Stimulated activated naive CD8-positive, alpha-beta T cell treated with anti-CD3 and anti-CD28 coated beads, Interleukin-15, Interleukin-2, amounts not matched to agents 100 ng/mL and 50 ng/mL, for 24 hours (primary cell): ENCODE measurements around the gene FBXO15.

Experiments used
- H3K27ac Mint-ChIP-seq: one replicate; pipeline ENCODE4 v1.8.0; 2021; ENCODE audit warnings: mild to moderate bottlenecking, mixed read lengths
- H3K27me3 Mint-ChIP-seq: one replicate; pipeline ENCODE4 v1.8.0; 2021; ENCODE audit warnings: mixed read lengths
- H3K36me3 Mint-ChIP-seq: one replicate; pipeline ENCODE4 v1.8.0; 2021; ENCODE audit warnings: low read depth, mixed read lengths
- H3K4me1 Mint-ChIP-seq: one replicate; pipeline ENCODE4 v1.8.0; 2021; ENCODE audit warnings: low read depth, mixed read lengths
- H3K4me3 Mint-ChIP-seq: one replicate; pipeline ENCODE4 v1.8.0; 2021; ENCODE audit warnings: mild to moderate bottlenecking, mixed read lengths
- H3K9me3 Mint-ChIP-seq: one replicate; pipeline ENCODE4 v1.8.0; 2021; ENCODE audit warnings: mixed read lengths

The FBXO15 gene

GRCh38 chr18:74069178-74070050, 78.2 kb downstream of the FBXO15 start:
- Mint-ChIP-seq H3K27me3 (no peaks in the 10 kb centered on the region), H3K27ac (no peak overlapping the region), H3K9me3 (no peaks in the 10 kb centered on the region), H3K36me3 (no peaks in the 10 kb centered on the region), H3K4me1 (peaks cover 25% of the 10 kb centered on the region), H3K4me3 (no peak overlapping the region)

GRCh38 chr18:74068296-74068695, 79.3 kb downstream of the FBXO15 start:
- no peaks in the 10 kb centered on the region for H3K36me3 Mint-ChIP-seq
- H3K4me1 Mint-ChIP-seq: peaks cover 36% of the 10 kb centered on the region
- H3K4me3 Mint-ChIP-seq: no peak overlapping the region
- H3K27ac Mint-ChIP-seq: no peak overlapping the region
- no peaks in the 10 kb centered on the region for H3K9me3 Mint-ChIP-seq
- no peaks in the 10 kb centered on the region for H3K27me3 Mint-ChIP-seq

- Mint-ChIP-seq H3K27me3 (no peaks in the 10 kb centered on the region), H3K27ac (peak overlapping the region; percentile 72), H3K36me3 (no peaks in the 10 kb centered on the region), H3K9me3 (no peaks in the 10 kb centered on the region), H3K4me1 (peaks cover 44% of the 10 kb centered on the region), H3K4me3 (peak overlapping the region; percentile 70)
Observed at GRCh38 chr18:74066018-74066417, 81.6 kb downstream of the FBXO15 start.

- Mint-ChIP-seq H3K4me3 (peak overlapping the region; percentile 70), H3K4me1 (peaks cover 44% of the 10 kb centered on the region), H3K36me3 (no peaks in the 10 kb centered on the region), H3K9me3 (no peaks in the 10 kb centered on the region), H3K27ac (peak overlapping the region; percentile 72), H3K27me3 (no peaks in the 10 kb centered on the region)
Observed at GRCh38 chr18:74065366-74065765, 82.3 kb downstream of the FBXO15 start.

- H3K9me3 Mint-ChIP-seq: no peaks in the 10 kb centered on the region
- no peaks in the 10 kb centered on the region for H3K27me3 Mint-ChIP-seq
- H3K4me1 Mint-ChIP-seq: peaks cover 44% of the 10 kb centered on the region
- H3K4me3 Mint-ChIP-seq: peak overlapping the region; percentile 70
- H3K36me3 Mint-ChIP-seq: no peaks in the 10 kb centered on the region
- peak overlapping the region; percentile 78 for H3K27ac Mint-ChIP-seq
Observed at GRCh38 chr18:74064510-74064909, 83.1 kb downstream of the FBXO15 start.

- H3K9me3 Mint-ChIP-seq: no peaks in the 10 kb centered on the region
- H3K4me3 Mint-ChIP-seq: peak overlapping the region; percentile 3
Observed at GRCh38 chr18:74063557-74063956, 84.1 kb downstream of the FBXO15 start.

GRCh38 chr18:74063023-74063422, 84.6 kb downstream of the FBXO15 start:
- Mint-ChIP-seq H3K4me3 (no peak overlapping the region), H3K9me3 (no peaks in the 10 kb centered on the region), H3K36me3 (no peaks in the 10 kb centered on the region), H3K4me1 (peaks cover 44% of the 10 kb centered on the region), H3K27ac (peak overlapping the region; percentile 88), H3K27me3 (no peaks in the 10 kb centered on the region)

More at GRCh38 chr18:74063557-74063956, 84.1 kb downstream of the FBXO15 start:
- Mint-ChIP-seq H3K4me1 (peaks cover 44% of the 10 kb centered on the region), H3K27ac (peak overlapping the region; percentile 88), H3K36me3 (no peaks in the 10 kb centered on the region), H3K27me3 (no peaks in the 10 kb centered on the region)

- H3K36me3 Mint-ChIP-seq: no peaks in the 10 kb centered on the region
- no peaks in the 10 kb centered on the region for H3K27me3 Mint-ChIP-seq
- H3K9me3 Mint-ChIP-seq: no peaks in the 10 kb centered on the region
- peaks cover 44% of the 10 kb centered on the region for H3K4me1 Mint-ChIP-seq
- no peak overlapping the region for H3K27ac Mint-ChIP-seq
- no peak overlapping the region for H3K4me3 Mint-ChIP-seq
Observed at GRCh38 chr18:74062037-74062436, 85.6 kb downstream of the FBXO15 start.

GRCh38 chr18:74060579-74060978, 87.1 kb downstream of the FBXO15 start:
- Mint-ChIP-seq H3K4me1 (peaks cover 37% of the 10 kb centered on the region), H3K27ac (peak overlapping the region; percentile 18), H3K27me3 (no peaks in the 10 kb centered on the region), H3K9me3 (no peaks in the 10 kb centered on the region), H3K4me3 (no peak overlapping the region), H3K36me3 (no peaks in the 10 kb centered on the region)

GRCh38 chr18:74050807-74051206, 96.8 kb downstream of the FBXO15 start:
- Mint-ChIP-seq H3K9me3 (peaks cover 9% of the 10 kb centered on the region), H3K4me1 (peaks cover 7% of the 10 kb centered on the region), H3K27ac (no peak overlapping the region), H3K4me3 (no peak overlapping the region), H3K36me3 (no peaks in the 10 kb centered on the region), H3K27me3 (peaks cover 16% of the 10 kb centered on the region)

- H3K27me3 Mint-ChIP-seq: no peaks in the 10 kb centered on the region
- H3K27ac Mint-ChIP-seq: no peak overlapping the region
- no peak overlapping the region for H3K4me3 Mint-ChIP-seq
- H3K4me1 Mint-ChIP-seq: no peaks in the 10 kb centered on the region
- no peaks in the 10 kb centered on the region for H3K9me3 Mint-ChIP-seq
- H3K36me3 Mint-ChIP-seq: no peaks in the 10 kb centered on the region
Observed at GRCh38 chr18:74040459-74041332, 106.9 kb downstream of the FBXO15 start.

GRCh38 chr18:74040008-74040407, 107.6 kb downstream of the FBXO15 start:
- H3K27ac Mint-ChIP-seq: no peak overlapping the region

GRCh38 chr18:74029161-74029560, 118.5 kb downstream of the FBXO15 start:
- no peaks in the 10 kb centered on the region for H3K4me1 Mint-ChIP-seq
- H3K27me3 Mint-ChIP-seq: peaks cover 7% of the 10 kb centered on the region
- no peaks in the 10 kb centered on the region for H3K9me3 Mint-ChIP-seq
- H3K4me3 Mint-ChIP-seq: no peak overlapping the region
- no peaks in the 10 kb centered on the region for H3K36me3 Mint-ChIP-seq
- H3K27ac Mint-ChIP-seq: no peak overlapping the region

More at GRCh38 chr18:74040008-74040407, 107.6 kb downstream of the FBXO15 start:
- H3K27me3 Mint-ChIP-seq: no peaks in the 10 kb centered on the region
- H3K4me3 Mint-ChIP-seq: no peak overlapping the region
- H3K9me3 Mint-ChIP-seq: no peaks in the 10 kb centered on the region
- no peaks in the 10 kb centered on the region for H3K36me3 Mint-ChIP-seq
- no peaks in the 10 kb centered on the region for H3K4me1 Mint-ChIP-seq
